Liver (tissue), 9 donors: ENCODE data around the gene SNX33. TPM values are rescaled to one million over a fixed set of nuclear protein-coding genes. Genes with fewer than 3 reads are reported as not detected.
A peak's percentile ranks its signal among the peaks of the same experiment; 100 is the strongest.

ENCODE experiments used
- DNase-seq: peaks from one replicate; pipeline ENCODE4 v3.0.0-alpha.2; 2017; ENCODE audit warnings: low spot score
- H3K27ac ChIP-seq, 2 donors: one replicate each; pipeline ENCODE4 v1.7.0; 2013; ENCODE audit warnings: inconsistent platforms in 2 of 2, low read length in 2 of 2, control low read depth in 1 of 2, low read depth in 1 of 2, mild to moderate bottlenecking in 1 of 2
- H3K27me3 ChIP-seq, 4 donors: one replicate each; pipeline versions ENCODE4 v1.6.1 to v1.7.0; 2013; ENCODE audit warnings: low read length in 3 of 4, inconsistent platforms in 1 of 4, mild to moderate bottlenecking in 1 of 4, moderate library complexity in 1 of 4; ENCODE audit not compliant: control insufficient read depth in 4 of 4, insufficient read depth in 4 of 4
- H3K36me3 ChIP-seq, 4 donors: one replicate each; pipeline versions ENCODE4 v1.6.1 to v1.7.0; 2013; ENCODE audit warnings: low read length in 3 of 4, mild to moderate bottlenecking in 3 of 4, low read depth in 1 of 4, moderate library complexity in 1 of 4; ENCODE audit not compliant: control insufficient read depth in 4 of 4, insufficient read depth in 3 of 4
- H3K4me1 ChIP-seq, 4 donors: one replicate each; pipeline versions ENCODE4 v1.6.1 to v1.7.0; 2013; ENCODE audit warnings: low read length in 3 of 4, mild to moderate bottlenecking in 3 of 4, moderate library complexity in 1 of 4; ENCODE audit not compliant: control insufficient read depth in 4 of 4, insufficient read depth in 4 of 4
- H3K4me3 ChIP-seq, 3 donors: one replicate each; pipeline versions ENCODE4 v1.6.1 to v1.7.0; 2013; ENCODE audit warnings: low read length in 3 of 3, control low read depth in 1 of 3, low read depth in 1 of 3, mild to moderate bottlenecking in 1 of 3
- H3K9ac ChIP-seq, 2 donors: one replicate each; pipeline ENCODE4 v1.7.0; 2013; ENCODE audit warnings: low read length in 2 of 2, mild to moderate bottlenecking in 2 of 2, moderate library complexity in 2 of 2, control low read depth in 1 of 2, low read depth in 1 of 2
- H3K9me3 ChIP-seq, 4 donors: one replicate each; pipeline versions ENCODE4 v1.6.1 to v1.7.0; 2013; ENCODE audit warnings: low read length in 3 of 4; ENCODE audit not compliant: control insufficient read depth in 4 of 4
- ATF3 ChIP-seq: IDR thresholded peaks from 2 replicates; pipeline ENCODE4 v1.6.1; 2016; ENCODE audit warnings: antibody characterized with exemption
- CTCF ChIP-seq: fragments of 150-350 bp; IDR thresholded peaks from 2 replicates; pipeline ENCODE4 v1.5.1; 2017; ENCODE audit warnings: improper control_type of control experiment, low read depth, low read length; ENCODE audit not compliant: missing input control
- EGR1 ChIP-seq, 2 donors: IDR thresholded peaks; 2 replicates each; pipeline ENCODE4 v1.6.1; 2016 to 2018; ENCODE audit warnings: antibody characterized with exemption in 2 of 2, low read depth in 2 of 2
- FOXA2 ChIP-seq: IDR thresholded peaks from 2 replicates; pipeline ENCODE4 v1.6.1; 2016; ENCODE audit warnings: antibody characterized with exemption
- GABPA ChIP-seq, 2 donors: IDR thresholded peaks in 1 of 2; conservative IDR thresholded peaks in 1 of 2; 2 replicates each; pipeline ENCODE4 v1.6.1; 2016; ENCODE audit warnings: antibody characterized with exemption in 2 of 2, mild to moderate bottlenecking in 1 of 2, moderate library complexity in 1 of 2
- HNF4A ChIP-seq, 2 donors: conservative IDR thresholded peaks; 2 replicates each; pipeline ENCODE4 v1.6.1; 2016; ENCODE audit warnings: antibody characterized with exemption in 2 of 2, mild to moderate bottlenecking in 2 of 2
- HNF4G ChIP-seq: IDR thresholded peaks from 2 replicates; pipeline ENCODE4 v1.6.1; 2016; ENCODE audit warnings: antibody characterized with exemption
- JUND ChIP-seq, 2 donors: IDR thresholded peaks; 2 replicates each; pipeline ENCODE4 v1.6.1; 2016; ENCODE audit warnings: antibody characterized with exemption in 2 of 2
- NR2F2 ChIP-seq: IDR thresholded peaks from 2 replicates; pipeline ENCODE4 v1.6.1; 2016; ENCODE audit warnings: antibody characterized with exemption
- RAD21 ChIP-seq, 2 donors: IDR thresholded peaks; 2 replicates each; pipeline ENCODE4 v1.6.1; 2016; ENCODE audit warnings: antibody characterized with exemption in 2 of 2, mild to moderate bottlenecking in 2 of 2
- REST ChIP-seq: IDR thresholded peaks from 2 replicates; pipeline ENCODE4 v1.6.1; 2016; ENCODE audit warnings: antibody characterized with exemption, mild to moderate bottlenecking
- RXRA ChIP-seq, 2 donors: IDR thresholded peaks; 2 replicates each; pipeline ENCODE4 v1.6.1; 2017 to 2018; ENCODE audit warnings: antibody characterized with exemption in 2 of 2, mild to moderate bottlenecking in 1 of 2
- SP1 ChIP-seq: IDR thresholded peaks from 2 replicates; pipeline ENCODE4 v1.6.1; 2018; ENCODE audit warnings: antibody characterized with exemption, mild to moderate bottlenecking
- YY1 ChIP-seq: IDR thresholded peaks from 2 replicates; pipeline ENCODE4 v1.6.1; 2016; ENCODE audit warnings: antibody characterized with exemption, mild to moderate bottlenecking
- ZBTB33 ChIP-seq: IDR thresholded peaks from 2 replicates; pipeline ENCODE4 v1.6.1; 2016; ENCODE audit warnings: antibody characterized with exemption
- WGBS: extraction: QIAGEN DNeasy Blood & Tissue Kit; methylation state at CpG from one replicate; pipeline ENCODE4 v1.1.7; 2013; 5-methylcytosine and 5-hydroxymethylcytosine counted together
- polyA plus RNA-seq, 2 donors: library from polyadenylated mRNA; stranded (reverse) in 1 of 2; unstranded in 1 of 2; fragments of 200-250 nt in 1 of 2; fragments of >200 nt in 1 of 2; fragmentation: Nextera tagmentation in 1 of 2; extraction: Ambion mirVana in 1 of 2; gene quantifications; one replicate each; pipeline versions ENCODE4 v1.2.1 to v1.2.3, GENCODE V29; 2013 to 2015
- total RNA-seq, 2 donors: library from RNA; depleted of rRNA; stranded (reverse); fragments of >200 nt; gene quantifications; one replicate each; pipeline ENCODE4 v1.2.3, GENCODE V29; 2014
- TF ChIP-seq, protein P1 (sequence below): IDR thresholded peaks from 2 replicates; pipeline ENCODE4 v1.6.1; 2016; ENCODE audit warnings: antibody characterized with exemption
- donor health status: healthy.
- donor health status: healthy.
- donor health status: healthy.
- donor health status: healthy.
- donor health status: healthy.

Gene SNX33
- total and polyA plus RNA-seq, 4 donors = 7.1 to 10.8 (median 9.1) TPM

DNA sequence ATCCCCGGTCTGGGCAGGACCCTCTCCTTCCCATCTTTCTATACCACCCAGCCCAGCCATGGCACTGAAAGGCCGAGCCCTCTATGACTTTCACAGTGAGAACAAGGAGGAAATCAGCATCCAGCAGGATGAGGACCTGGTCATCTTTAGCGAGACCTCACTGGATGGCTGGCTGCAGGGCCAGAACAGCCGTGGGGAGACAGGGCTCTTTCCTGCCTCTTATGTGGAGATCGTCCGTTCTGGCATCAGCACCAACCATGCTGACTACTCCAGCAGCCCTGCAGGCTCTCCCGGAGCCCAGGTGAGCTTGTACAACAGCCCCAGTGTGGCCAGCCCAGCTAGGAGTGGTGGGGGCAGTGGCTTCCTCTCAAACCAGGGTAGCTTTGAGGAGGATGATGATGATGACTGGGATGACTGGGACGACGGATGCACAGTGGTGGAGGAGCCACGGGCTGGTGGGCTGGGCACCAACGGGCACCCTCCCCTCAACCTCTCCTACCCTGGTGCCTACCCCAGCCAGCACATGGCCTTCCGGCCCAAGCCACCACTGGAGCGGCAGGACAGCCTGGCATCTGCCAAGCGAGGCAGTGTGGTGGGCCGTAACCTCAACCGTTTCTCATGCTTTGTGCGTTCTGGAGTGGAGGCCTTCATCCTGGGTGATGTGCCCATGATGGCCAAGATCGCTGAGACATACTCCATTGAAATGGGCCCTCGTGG, 1.5 kb downstream of the SNX33 start:
- H3K27ac ChIP-seq = peak overlapping the region; percentile 96 to 99
- H3K9me3 ChIP-seq = no peaks in the 10 kb centered on the region
- TF ChIP-seq, protein P1, sequence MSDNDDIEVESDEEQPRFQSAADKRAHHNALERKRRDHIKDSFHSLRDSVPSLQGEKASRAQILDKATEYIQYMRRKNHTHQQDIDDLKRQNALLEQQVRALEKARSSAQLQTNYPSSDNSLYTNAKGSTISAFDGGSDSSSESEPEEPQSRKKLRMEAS = no peak
- no peak for TF ChIP-seq RXRA (IDR thresholded peaks at IDR 0.05)
- TF ChIP-seq REST = no peak
- no peak for TF ChIP-seq CTCF
- no peak for TF ChIP-seq HNF4G
- TF ChIP-seq SP1 = no peak
- no peak for TF ChIP-seq JUND (IDR thresholded peaks at IDR 0.05)
- no peak for TF ChIP-seq EGR1 (IDR thresholded peaks at IDR 0.05; ENCODE audit: low read depth in 2 of 2)
- no peak for TF ChIP-seq HNF4A (conservative IDR thresholded peaks at IDR 0.05)
- no peak for TF ChIP-seq YY1
- no peak for TF ChIP-seq ZBTB33
- TF ChIP-seq RAD21 (IDR thresholded peaks at IDR 0.05) = no peak
- TF ChIP-seq GABPA (IDR thresholded peaks at IDR 0.05 in 1 of 2, conservative IDR thresholded peaks at IDR 0.05 in 1 of 2) = no peak
- no peak for TF ChIP-seq FOXA2
- H3K27me3 ChIP-seq = no peaks in the 10 kb centered on the region
- WGBS = 86% methylated on average over 19 of the region's 19 CpGs
- DNase-seq = no peak
- H3K4me3 ChIP-seq = peak overlapping the region; percentile 81 to 91 (median 91)
- no peak overlapping the region for H3K9ac ChIP-seq
- H3K4me1 ChIP-seq = peaks cover 20 to 59% (median 46%) of the 10 kb centered on the region in 4 donors
- H3K36me3 ChIP-seq = peaks cover 0 to 3% (median 1%) of the 10 kb centered on the region in 4 donors

DNA sequence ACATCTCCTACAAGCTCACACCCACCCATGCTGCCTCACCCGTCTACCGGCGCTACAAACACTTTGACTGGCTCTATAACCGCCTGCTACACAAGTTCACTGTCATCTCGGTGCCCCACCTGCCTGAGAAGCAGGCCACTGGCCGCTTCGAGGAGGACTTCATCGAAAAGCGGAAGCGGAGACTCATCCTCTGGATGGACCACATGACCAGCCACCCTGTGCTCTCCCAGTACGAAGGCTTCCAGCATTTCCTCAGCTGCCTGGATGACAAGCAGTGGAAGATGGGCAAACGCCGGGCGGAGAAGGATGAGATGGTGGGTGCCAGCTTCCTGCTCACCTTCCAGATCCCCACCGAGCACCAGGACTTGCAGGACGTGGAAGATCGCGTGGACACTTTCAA, 2.1 kb downstream of the SNX33 start:
- Histone ChIP-seq H3K27ac (no peak overlapping the region), H3K4me1 (peaks cover 20 to 66% (median 46%) of the 10 kb centered on the region in 4 donors), H3K36me3 (peaks cover 0 to 3% (median 1%) of the 10 kb centered on the region in 4 donors), H3K9me3 (no peaks in the 10 kb centered on the region), H3K4me3 (no peak overlapping the region), H3K27me3 (no peaks in the 10 kb centered on the region), H3K9ac (no peak overlapping the region)
- DNase-seq = no peak
- 96% methylated on average over 18 of the region's 18 CpGs for WGBS
- no peak for TF ChIP-seq GABPA (IDR thresholded peaks at IDR 0.05 in 1 of 2, conservative IDR thresholded peaks at IDR 0.05 in 1 of 2)
- TF ChIP-seq RAD21 (IDR thresholded peaks at IDR 0.05) = no peak
- no peak for TF ChIP-seq NR2F2
- TF ChIP-seq HNF4G = no peak
- no peak for TF ChIP-seq ATF3
- no peak for TF ChIP-seq REST
- no peak for TF ChIP-seq YY1
- TF ChIP-seq RXRA (IDR thresholded peaks at IDR 0.05) = no peak
- no peak for TF ChIP-seq CTCF
